ENCODE measurements around the gene NFATC1.
A peak's percentile ranks its signal among the peaks of the same experiment; 100 is the strongest.

The NFATC1 gene

DNA sequence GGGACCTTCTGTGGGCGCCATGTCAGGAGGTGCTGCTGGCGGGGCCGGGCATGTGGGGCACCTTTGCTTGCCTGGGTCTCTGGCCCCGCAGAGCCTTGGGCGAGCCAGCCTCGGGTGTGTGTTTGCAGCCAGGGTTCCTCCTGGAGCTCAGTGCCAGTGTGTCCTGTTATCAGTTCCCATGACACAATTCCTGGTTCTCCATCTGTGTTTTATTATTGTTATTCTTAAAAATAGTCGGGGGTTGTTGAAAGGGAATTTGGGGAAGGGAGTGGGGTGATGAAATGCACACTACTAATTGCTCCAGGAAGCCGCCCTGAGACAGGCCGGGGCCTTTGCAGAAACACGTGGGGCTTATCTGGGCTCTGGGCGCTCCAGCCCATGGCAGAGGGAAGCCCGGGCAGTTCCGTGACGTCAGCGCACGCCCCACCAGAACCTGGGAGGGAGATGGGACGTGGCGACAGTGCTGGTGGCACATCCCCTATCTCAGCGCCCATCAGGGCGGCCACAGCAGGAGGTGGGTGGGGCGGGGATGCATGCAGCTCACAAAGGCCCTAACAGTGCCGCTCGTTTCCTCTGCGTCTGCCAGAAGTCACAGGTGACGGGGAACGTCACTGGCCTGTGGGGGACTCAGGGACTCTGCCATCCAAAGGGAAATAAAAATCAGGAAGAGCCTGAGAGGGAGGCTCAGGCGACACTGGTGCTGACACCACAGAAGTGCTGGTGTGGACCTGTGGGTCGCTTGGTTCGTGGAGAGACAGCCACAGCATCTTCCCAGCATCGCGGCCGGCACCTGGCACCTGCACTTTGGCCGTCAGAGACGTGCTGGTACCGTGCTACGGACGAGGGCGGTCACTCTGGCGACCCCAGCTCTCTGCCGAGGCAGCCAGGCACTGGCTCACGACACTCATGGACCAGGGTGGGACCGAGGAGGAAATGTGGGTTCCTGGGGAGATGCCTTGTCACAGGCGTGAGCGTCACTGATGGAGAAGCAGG lies 131.0 kb downstream of the NFATC1 start:
- DNase-seq (ENCODE audit: insufficient read length, low spot score): no peak
- FAIRE-seq: no peak

DNA sequence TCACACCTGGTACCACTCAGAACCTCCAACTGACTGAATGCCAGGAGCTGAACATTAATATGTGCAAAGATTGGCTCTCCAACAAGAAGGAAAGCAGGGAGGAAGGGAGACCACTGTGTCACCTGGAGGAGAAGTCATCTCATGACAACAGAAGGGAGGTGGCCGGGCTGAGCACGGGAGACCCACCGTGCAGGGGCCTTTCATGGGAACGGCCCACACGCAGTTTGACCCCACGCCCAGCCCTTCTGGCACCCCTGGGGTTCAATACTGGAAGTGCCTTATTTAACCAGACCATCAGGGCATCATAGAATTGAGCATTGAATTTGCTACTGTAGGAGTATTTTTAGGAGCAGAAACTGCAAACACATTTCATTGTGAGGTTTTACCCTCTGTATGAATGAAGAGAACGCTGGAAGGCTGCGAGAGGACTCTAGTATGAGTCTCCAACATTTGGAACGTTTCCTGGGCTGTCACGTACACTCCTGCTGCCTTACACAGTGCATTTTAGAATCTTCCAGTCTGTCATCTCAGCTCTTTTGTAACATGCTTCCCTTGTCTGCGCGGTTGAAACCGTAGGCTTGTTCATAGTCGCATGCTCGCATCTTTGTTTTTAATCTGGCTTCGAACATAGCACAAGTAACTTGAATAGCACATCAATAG lies 132.1 kb downstream of the NFATC1 start:
- FAIRE-seq: no peak

DNA sequence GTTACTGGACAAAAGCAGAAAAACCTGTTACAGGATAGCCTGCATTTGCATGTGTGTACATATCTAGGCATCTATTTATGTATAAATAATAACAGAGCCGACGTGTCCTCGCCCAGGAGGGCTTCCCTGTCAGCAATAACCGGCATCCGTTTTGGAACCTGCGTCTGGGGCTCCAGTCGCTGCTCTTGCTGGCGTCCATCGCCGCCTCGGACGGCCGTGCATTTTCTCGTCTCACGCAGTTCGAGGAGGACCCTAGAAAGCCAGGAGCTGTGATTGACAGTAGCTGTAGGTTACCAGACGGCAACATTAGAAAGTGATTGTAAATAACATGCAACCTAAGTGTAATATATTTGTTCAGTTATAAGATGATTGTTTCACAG lies 132.6 kb downstream of the NFATC1 start:
- DNase-seq (ENCODE audit: insufficient read length, low spot score): no peak
- FAIRE-seq: no peak

More for the DNA sequence above, 132.1 kb downstream of the NFATC1 start:
- no peak for DNase-seq (ENCODE audit: insufficient read length, low spot score)

DNA sequence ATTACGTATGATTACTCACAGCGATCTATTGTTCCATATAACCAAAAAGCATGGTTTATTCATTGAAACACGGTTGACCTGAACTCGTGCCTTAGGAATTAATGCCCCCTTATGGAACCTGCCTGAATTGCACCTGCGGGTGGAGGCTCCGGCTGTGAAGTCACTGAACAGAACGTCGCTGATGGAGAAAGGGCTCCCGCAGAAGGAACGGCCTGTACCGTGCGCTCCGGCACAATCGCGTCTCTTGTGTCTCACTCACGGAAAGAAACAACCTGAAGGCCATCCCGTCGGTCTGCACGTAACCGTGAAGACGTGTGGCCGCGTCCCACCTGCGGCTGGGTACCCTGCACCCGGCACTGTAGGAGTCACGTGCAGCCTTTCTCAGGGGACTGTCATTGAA lies 133.1 kb downstream of the NFATC1 start:
- no peak for FAIRE-seq

DNA sequence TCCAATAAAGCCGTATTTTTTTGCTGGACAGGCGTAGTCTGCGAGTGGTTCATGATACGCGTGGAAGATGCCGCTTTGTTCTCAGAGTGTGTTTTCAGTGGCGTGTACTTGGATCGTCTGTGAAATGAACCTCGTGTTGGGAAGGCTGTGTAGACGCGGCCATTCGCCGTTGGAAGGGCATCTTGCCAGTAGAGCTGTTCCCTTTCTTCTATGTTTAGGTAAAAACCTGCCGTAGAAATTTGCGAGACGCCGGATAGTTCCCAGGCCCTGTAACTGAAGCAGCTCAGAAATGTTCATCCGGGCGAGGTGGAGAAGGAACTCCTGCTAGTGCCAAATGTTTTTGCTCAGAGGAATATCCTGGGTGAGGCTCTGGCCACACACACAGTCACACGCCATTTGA lies 133.6 kb downstream of the NFATC1 start:
- FAIRE-seq: no peak
- DNase-seq (ENCODE audit: insufficient read length, low spot score): no peak

More for the DNA sequence above, 133.1 kb downstream of the NFATC1 start:
- DNase-seq (ENCODE audit: insufficient read length, low spot score): peak; percentile 44

DNA sequence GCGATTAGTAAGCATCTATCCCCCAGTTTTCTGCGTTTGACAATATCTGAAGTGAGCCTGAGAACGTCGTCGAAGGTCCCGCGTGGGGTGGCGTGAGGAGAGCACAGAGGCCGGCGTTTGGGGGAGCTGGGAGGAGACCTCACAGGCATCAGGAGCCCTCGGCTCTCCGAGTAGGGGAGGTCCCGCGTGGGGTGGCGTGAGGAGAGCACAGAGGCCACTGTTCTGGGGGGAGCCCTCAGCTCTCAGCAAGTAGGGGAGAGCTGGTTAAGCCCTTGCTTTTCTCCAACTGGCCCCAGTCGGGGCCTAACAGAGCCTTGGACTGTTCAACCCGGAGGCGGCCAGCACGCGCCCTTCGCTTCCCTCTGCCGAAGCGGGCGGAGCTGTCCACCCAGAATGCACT lies 134.3 kb downstream of the NFATC1 start:
- DNase-seq (ENCODE audit: insufficient read length, low spot score) (no peak), FAIRE-seq (no peak)

DNA sequence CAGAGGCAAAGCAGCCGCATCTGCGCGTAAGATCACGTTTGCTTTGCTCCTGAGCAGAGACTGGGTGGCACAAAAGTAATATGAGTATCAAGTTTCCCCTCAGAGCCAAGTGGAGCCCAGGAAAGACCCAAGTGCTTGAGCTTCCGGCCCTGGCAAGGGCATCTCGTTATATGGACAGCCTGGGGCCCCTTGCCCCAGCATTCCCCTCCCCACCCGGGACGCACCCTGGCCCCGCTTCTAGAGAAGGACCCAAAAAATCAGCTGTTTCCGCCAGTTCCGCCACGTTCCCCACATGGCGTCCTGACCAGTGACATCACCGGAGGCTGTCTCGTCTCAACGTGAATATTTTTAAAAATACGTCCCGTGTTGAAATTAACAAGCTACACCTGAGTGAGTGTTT lies 135.1 kb downstream of the NFATC1 start:
- DNase-seq (ENCODE audit: insufficient read length, low spot score) (no peak), FAIRE-seq (no peak)

DNA sequence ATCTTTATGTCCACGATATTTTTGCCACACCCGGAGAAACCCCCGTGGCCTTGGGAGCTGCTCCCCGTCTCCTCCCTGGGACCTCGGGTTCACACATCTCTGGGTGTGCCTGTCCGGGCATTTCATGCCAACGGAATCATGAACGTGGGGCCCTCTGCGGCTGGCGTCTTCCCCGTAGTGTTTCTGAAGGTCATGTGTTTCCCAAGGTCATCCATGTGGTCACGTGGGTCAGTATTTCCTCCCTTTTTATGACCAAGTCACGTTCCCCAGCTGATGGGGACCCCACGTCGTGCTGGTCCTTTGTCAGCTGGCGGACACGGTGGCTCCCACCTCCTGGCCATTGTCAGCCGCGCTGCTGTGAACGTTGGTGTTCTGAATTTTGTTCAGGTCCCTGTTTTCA lies 135.7 kb downstream of the NFATC1 start:
- FAIRE-seq (no peak), DNase-seq (ENCODE audit: insufficient read length, low spot score) (no peak)

DNA sequence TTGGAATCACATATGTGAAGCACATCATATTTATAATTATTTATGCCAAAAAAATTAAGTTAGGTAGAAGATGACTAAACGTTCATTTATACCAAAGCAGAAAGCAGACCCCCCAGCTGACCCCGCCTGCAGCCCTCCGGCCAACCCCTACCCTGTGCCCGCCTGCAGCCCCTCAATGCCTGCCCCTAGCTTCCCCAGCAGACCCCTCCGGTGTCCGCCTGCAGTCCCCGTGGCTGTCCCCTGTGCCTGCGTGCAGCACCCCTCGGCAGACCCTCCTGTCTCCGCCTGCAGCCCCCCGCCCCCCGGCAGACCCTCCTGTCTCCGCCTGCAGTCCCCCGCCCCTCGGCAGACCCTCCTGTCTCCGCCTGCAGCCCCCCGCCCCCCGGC lies 136.2 kb downstream of the NFATC1 start:
- no peak for DNase-seq (ENCODE audit: insufficient read length, low spot score)
- FAIRE-seq: no peak

DNA sequence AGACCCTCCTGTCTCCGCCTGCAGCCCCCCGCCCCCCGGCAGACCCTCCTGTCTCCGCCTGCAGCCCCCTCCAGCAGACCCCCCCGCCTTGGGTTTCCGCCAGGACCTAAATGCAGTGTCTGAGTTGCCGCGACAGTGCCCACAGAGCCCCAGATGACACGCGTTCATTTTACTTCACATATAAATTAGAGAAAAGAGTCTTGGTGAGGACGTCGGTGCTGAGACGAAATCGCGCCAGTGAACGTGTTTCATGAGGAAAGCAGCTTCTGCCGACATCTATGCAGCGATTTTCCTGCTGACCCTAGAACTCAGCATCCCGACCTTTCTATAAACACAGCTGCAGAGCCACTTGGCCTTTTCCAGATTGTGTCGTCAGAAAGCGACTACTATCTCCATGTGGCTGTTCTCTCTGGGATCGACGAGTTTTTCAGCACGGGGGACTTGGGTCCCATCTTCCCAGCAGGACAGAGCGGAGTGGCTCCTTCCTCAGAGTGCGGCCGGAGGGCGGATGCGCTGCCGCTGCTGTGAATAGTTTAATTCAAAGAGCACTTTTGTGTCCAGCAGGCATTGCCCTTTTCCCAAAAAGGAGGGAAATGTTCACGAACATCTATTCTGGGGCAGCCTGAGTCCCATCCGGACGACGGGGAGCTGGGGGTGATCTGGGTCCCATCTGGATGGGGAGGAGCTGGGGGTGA lies 136.7 kb downstream of the NFATC1 start:
- no peak for FAIRE-seq
- DNase-seq (ENCODE audit: insufficient read length, low spot score): no peak

DNA sequence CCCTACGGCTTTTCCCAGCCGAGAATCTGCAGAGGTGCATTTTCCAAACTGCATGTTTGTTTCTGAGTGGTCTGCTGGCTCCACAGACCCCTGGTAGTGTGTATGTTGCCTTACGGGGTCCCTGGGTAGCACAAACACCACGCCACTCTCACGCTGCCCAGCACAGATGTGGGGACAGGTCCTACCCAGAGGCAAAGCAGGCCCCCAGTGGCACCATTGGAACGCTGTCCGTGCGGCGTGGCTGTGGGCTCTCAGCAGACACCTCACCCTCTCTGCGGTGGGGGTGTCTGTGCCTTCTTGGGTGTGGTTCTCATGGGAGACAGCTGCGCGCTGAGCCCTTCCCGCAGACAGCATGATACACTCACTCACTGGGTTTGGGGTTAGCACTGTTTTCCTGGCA lies 137.4 kb downstream of the NFATC1 start:
- no peak for DNase-seq (ENCODE audit: insufficient read length, low spot score)

DNA sequence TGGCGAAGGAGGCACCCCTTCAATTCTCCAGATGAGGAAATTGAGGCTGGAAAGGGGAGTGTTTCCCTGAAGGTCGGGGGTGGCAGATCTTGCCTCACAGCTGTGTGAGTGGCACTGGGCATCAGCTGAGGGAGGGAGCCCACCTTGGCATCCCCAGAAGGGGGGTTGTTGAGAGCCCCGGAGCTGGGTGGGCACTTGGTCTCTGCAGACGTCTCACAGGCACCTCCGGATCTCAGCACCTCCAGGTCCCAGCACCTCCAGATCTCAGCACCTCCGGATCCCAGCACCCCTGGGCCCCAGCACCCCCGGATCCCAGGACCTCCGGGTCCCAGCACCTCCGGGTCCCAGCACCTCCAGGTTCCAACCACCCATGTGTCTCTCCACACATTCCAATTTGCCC lies 137.9 kb downstream of the NFATC1 start:
- no peak for FAIRE-seq
- no peak for DNase-seq (ENCODE audit: insufficient read length, low spot score)

More for the DNA sequence above, 137.4 kb downstream of the NFATC1 start:
- no peak for FAIRE-seq

DNA sequence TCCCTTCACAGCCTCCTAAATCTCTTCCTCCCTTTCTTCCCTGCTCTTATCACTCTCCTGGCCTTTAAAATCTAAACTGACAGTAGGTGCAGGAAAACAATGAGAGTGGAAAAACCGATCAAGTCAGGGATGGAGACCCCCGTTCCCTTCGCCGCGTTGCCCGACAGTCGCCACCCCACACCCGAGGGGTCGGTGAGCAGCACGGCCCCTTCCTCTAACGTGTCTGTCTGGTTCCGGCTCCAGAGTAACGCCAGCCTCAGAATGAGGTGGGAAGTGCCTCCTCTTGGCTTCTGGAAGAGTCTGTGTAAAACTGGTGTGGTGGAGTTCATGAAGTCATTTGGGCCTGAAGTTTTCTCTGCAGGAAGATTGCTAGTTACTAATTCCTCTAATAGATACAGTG lies 138.6 kb downstream of the NFATC1 start:
- FAIRE-seq (no peak), DNase-seq (ENCODE audit: insufficient read length, low spot score) (no peak)

DNA sequence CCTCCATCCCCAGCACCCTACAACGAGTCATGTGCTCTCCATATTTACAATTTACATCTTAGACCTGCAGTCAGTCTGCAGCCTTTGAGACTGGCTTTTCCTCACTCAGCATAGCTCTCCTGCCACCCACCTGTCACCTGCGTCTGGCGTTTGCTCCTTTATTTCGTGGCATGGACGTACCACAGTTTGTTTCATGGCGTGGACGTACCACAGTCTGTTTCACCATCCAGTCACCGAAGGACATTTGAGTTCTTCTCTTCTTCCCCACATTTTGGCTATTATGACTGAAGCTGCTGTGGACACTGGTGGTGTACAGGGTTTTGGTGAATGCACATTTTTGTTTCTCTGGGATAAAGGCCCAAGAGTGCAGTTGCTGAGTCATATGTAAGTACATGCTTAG lies 142.0 kb downstream of the NFATC1 start:
- DNase-seq (ENCODE audit: insufficient read length, low spot score): no peak
- no peak for FAIRE-seq

DNA sequence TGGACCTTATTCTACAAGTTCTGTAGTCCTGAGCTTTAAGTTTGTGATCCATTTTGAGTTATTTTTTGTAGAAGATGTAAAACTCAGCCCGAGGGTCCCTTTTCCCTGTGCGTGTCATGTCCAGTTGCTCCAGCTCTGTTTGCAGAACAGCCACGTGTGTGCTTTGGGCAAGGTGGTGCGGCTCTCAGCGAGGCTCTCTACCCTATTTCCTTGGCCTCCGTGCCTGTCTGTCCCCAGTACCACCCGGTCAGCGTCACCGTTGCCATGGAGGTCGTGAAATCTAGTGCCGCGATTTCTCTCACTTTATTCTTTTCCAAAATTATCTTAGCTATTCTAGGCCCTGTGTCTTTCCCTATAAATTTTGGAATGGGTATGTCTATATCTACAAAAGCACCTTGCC lies 142.9 kb downstream of the NFATC1 start:
- FAIRE-seq (no peak), DNase-seq (ENCODE audit: insufficient read length, low spot score) (no peak)

DNA sequence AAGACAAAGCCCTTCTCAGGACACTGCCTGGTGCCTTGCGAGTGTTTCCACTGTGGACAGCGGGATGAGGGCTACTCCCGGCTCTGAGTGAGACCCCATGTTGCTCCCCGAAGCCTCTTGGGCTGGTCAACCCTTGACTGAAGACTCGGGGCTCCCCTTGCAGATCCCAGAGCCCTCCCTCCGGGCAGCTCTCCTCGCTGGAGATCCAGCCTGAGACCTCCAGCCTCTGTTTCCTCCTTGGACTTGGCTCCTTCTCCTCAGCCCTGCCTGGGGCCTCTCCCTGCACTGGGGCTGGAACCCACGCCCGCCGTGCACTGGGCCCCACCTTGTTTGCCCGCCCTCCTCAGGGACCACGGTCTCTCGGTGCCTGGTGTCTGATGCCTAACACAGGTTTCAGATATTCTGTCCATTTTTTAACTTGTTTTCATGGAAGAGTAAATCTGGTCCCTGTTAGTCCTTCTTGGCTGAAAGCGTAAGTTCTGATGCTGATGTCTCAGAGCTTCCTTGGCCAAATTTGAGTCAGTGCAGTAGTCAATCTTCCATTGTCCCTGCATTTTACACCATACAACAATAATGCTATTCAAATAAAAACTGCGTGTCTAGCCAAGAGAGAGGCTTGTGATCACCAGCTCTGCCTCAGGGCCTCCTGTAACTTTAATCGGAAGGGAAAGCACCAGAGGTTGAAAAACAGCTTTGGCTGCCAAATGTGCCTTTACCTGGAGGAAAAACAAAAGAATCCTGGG lies 144.6 kb downstream of the NFATC1 start:
- no peak for FAIRE-seq

DNA sequence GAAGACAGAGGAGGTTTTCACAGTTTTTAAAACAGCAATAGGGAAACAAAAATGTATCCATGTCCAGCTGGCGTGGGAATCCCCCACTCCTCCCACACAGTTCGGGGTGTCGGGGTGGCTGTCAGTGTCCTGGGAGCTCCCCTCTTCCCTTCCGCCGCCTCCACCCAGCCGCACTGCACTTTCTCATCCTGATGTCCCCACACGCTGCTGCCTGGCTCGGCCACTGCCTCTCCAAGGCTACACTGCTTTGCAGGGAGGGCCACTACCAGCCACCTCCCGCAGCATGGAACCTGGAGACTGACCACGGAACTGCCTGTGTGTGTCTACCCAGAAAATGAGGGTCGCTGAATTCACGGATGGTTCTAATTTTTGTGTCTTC lies 145.2 kb downstream of the NFATC1 start:
- DNase-seq (ENCODE audit: insufficient read length, low spot score): no peak
- no peak for FAIRE-seq

More for the DNA sequence above, 144.6 kb downstream of the NFATC1 start:
- DNase-seq (ENCODE audit: insufficient read length, low spot score): no peak

DNA sequence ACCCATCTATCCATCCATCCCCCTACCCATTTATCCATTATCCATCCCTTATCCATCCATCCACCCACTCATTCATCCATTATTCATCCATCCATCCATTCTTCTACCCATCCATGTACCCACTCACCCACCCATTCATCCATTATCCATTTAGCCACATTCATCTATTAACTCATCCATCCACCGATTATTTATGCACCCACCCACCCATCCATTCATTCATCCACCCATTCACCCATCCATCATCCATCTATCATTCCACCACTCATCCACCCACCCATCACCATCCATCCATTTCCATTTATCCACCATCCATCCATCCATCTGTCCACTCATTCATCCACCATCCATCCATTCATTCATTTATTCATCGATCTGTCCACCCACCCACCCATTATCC lies 146.5 kb downstream of the NFATC1 start:
- no peak for FAIRE-seq
- no peak for DNase-seq (ENCODE audit: insufficient read length, low spot score)

DNA sequence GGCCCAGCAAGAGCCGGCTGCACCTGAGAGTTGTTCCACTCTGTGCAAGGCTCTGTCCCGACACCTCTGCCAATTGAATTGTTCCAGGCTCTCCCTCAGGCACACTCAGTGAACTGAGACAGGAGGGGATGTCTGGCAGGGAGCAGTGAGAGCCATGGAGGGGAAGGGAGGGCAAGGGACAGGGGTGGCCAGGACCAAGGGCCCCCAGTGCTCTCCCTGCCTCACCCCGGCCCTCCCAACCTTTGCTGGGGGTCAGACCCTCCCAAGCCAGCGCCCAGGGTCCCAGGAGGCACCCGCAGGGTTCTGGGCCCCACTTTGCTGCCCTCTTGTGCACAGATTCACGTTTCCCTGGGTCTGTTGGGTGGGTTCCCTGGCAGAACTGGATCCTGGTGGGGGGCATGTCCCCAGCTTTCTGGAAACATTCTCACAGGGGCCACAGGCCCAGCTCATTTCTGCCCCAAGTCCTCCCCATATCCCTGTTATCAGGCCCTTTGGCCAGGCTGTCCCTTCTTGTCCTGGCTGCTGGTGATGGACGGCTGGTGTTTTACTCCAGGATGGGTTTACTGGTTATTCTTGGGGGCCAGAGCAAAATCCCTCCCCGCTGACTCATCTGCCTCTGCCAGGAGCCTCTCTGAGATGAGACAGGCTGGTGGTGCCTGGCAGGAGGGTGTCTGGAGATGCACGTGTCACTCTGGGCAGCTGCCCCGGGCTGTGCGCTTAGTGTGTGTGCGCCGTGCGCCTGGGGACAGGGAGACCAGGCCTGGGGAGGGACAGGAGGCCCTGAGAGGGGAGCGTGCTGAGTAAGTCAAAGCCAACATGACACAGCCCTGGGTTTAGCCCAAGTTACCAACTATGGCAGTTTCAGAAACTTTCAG lies 147.4 kb downstream of the NFATC1 start:
- DNase-seq (ENCODE audit: insufficient read length, low spot score) (no peak), FAIRE-seq (no peak)

DNA sequence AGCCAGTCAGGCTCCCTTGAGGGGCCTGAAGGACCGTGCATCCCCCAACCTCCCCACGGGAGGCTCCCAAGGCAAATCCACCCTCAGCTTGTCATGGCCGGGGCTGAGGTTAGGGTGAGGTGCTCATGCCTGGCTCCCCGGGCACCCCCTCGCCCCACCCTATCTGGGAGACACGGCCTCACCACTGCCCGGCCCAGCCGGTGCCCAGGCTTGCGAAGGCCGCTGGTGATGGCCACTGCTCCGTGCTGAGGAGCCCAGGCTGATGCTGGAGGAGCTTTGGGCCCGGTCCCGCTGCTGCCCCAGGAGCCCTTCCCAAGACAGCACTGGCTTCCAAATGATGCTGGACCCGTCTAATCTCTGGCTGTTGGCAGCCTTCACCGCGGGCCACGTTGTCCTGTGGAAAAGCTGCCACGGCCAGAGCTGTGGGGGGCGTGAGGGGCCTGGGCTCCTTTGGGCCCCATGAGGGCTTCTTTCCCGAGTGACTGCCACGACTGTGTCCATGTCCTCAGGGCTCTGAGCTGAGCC lies 148.2 kb downstream of the NFATC1 start:
- no peak for DNase-seq (ENCODE audit: insufficient read length, low spot score)
- no peak for FAIRE-seq
